ENCODE results near the gene COL27A1. TPM values are rescaled to one million over a fixed set of nuclear protein-coding genes. Genes with fewer than 3 reads are reported as not detected.
A peak's percentile ranks its signal among the peaks of the same experiment; 100 is the strongest.

Gene COL27A1
- total and polyA plus RNA-seq, 2 donors (not counting 3 experiments of a cell fraction or from before 2014, with no cell fraction given), result 14.7 to 49.1 TPM

DNA sequence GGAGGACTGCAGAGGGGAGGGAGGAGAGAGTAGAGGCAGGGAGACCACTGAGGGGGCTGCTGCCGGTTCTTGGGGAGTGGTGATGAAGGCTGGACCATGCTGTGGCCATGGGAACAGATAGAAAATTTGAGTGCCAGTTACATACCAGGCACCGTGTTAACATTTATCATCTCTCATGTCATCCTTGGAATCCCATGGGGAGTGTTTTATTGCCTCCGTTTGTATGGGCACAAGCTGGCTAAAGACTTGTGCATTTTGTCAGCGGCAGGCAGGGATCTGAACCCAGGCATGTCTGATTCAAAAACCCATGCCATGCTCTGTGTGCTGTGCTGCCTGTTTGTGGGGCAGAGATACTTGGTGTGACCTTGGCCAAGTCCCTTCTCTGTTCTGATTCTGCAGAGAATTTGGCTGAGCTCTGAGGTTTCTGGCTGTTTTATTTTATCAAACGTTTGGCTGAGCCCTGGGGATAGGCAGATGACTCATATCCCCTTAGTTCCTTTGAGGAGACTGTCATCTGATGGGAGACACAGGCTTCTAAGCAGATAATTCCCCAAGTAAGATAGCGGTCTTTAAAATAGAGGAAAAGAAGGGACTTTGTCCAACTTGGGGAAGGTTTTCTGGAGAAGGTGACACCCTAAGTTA lies 22.2 kb downstream of the COL27A1 start:
- TF ChIP-seq EZH2 (IDR thresholded peaks at IDR 0.05; ENCODE audit: borderline replicate concordance, low read depth, low read length, severe bottlenecking), result no peak
- peak; percentile 47 for TF ChIP-seq JUN (IDR thresholded peaks at IDR 0.05; ENCODE audit: borderline replicate concordance, insufficient read depth, insufficient read length, low read depth)
- peak; percentile 23 for TF ChIP-seq GATA2 (IDR thresholded peaks at IDR 0.05; ENCODE audit: insufficient read depth, insufficient read length, low read depth, low read length)
- TF ChIP-seq POLR2A (IDR thresholded peaks at IDR 0.05; ENCODE audit: low read depth, low read length), result no peak
- no peak overlapping the region for H3K4me2 ChIP-seq (ENCODE audit: insufficient read depth, low read length)
- ChIA-PET POLR2A (no interaction called here), CTCF (interaction anchor here (0.6 to 3.4 kb wide), 9 partner anchors 9 to 113 kb away, joined by 3 to 19 read pairs (median 4); partner anchors contain the start of gene COL27A1)
- FAIRE-seq, result peak; percentile 79
- no peaks in the 10 kb centered on the region for H4K20me1 ChIP-seq (replicated peaks; ENCODE audit: control insufficient read depth, extremely low read depth, insufficient read depth, low read length)
- no TSS peak for BruUV-seq (replicated peaks)
- no peak overlapping the region for H2AFZ ChIP-seq (ENCODE audit: low read depth, low read length)
- peak; percentile 33 for DNase-seq (ENCODE audit: low read depth, low spot score)
- H3K9ac ChIP-seq (replicated peaks; ENCODE audit: extremely low read depth, insufficient read depth, low read length), result no peak overlapping the region
- H3K4me1 ChIP-seq (ENCODE audit: control insufficient read depth, extremely low read depth, insufficient read depth, low read length), result peaks cover 24% of the 10 kb centered on the region
- no peak overlapping the region for H3K27ac ChIP-seq (ENCODE audit: insufficient read depth, low read depth, low read length)
- dilution Hi-C loops (cut with MboI; ENCODE audit: extremely low pct_ligation_motif_present, low sequenced_read_pairs), result no loop called here
- no peak overlapping the region for H3K4me3 ChIP-seq (replicated peaks in 1 of 3; ENCODE audit: insufficient read depth in 1 of 3, low read depth in 1 of 3, low read length in 3 of 3)
- H3K9me1 ChIP-seq (replicated peaks; ENCODE audit: control insufficient read depth, extremely low read depth, insufficient read depth, low read length), result no peaks in the 10 kb centered on the region
- intact Hi-C loops (cut with micrococcal nuclease), result loop anchor here (2.0 kb wide), 1 partner anchor 21 kb away; no protein-coding TSS in a partner anchor
- H3K79me2 ChIP-seq (ENCODE audit: control insufficient read depth, insufficient read depth, low read length), result no peaks in the 10 kb centered on the region
- H3K36me3 ChIP-seq (ENCODE audit: control insufficient read depth in 2 of 2, extremely low read depth in 1 of 2, insufficient read depth in 2 of 2, low read length in 2 of 2), result no peaks in the 10 kb centered on the region
- H3K9me3 ChIP-seq (replicated peaks; ENCODE audit: control insufficient read depth, insufficient read depth, low read length), result no peaks in the 10 kb centered on the region
- no peaks in the 10 kb centered on the region for H3K27me3 ChIP-seq (ENCODE audit: control insufficient read depth in 2 of 2, insufficient read depth in 2 of 2, low read length in 2 of 2)

DNA sequence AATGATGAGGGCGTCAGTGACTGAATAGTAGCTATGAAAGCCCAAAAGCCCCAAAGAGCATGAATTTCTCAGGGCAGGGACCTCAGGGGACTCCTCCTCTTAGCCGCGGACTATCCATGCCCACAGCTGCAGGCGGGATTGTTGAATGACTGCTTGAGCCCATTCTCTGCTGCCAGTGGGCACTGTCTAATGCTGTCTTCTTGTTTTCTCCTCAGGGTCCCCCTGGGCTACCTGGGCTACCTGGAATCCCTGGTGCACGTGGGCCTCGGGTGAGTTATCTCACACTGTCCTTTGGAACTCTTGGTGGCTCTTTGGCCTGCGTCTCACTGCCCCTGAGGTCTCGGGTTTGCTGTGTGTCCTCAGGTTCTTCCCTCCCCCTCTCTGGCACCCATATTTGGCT lies 22.7 kb downstream of the COL27A1 start:
- POLR2A ChIA-PET, result no interaction called here
- no peak overlapping the region for H2AFZ ChIP-seq (ENCODE audit: low read depth, low read length)
- no peaks in the 10 kb centered on the region for H3K79me2 ChIP-seq (ENCODE audit: control insufficient read depth, insufficient read depth, low read length)
- DNase-seq (ENCODE audit: low read depth, low spot score), result no peak
- no peaks in the 10 kb centered on the region for H3K9me3 ChIP-seq (replicated peaks; ENCODE audit: control insufficient read depth, insufficient read depth, low read length)
- FAIRE-seq, result no peak
- H3K27ac ChIP-seq (ENCODE audit: insufficient read depth, low read depth, low read length), result no peak overlapping the region
- H3K9ac ChIP-seq (replicated peaks; ENCODE audit: extremely low read depth, insufficient read depth, low read length), result no peak overlapping the region
- no TSS peak for BruUV-seq (replicated peaks)
- no peaks in the 10 kb centered on the region for H3K27me3 ChIP-seq (ENCODE audit: control insufficient read depth in 2 of 2, insufficient read depth in 2 of 2, low read length in 2 of 2)
- peaks cover 24% of the 10 kb centered on the region for H3K4me1 ChIP-seq (ENCODE audit: control insufficient read depth, extremely low read depth, insufficient read depth, low read length)
- intact Hi-C loops (cut with micrococcal nuclease), result no loop called here
- no peak overlapping the region for H3K4me2 ChIP-seq (ENCODE audit: insufficient read depth, low read length)
- H3K4me3 ChIP-seq (replicated peaks in 1 of 3; ENCODE audit: insufficient read depth in 1 of 3, low read depth in 1 of 3, low read length in 3 of 3), result no peak overlapping the region
- H3K9me1 ChIP-seq (replicated peaks; ENCODE audit: control insufficient read depth, extremely low read depth, insufficient read depth, low read length), result no peaks in the 10 kb centered on the region
- H3K36me3 ChIP-seq (ENCODE audit: control insufficient read depth in 2 of 2, extremely low read depth in 1 of 2, insufficient read depth in 2 of 2, low read length in 2 of 2), result no peaks in the 10 kb centered on the region
- CTCF ChIA-PET, result interaction anchor here (0.6 to 3.4 kb wide), 6 partner anchors 8 to 113 kb away, joined by 3 to 19 read pairs (median 6); partner anchors contain the start of gene COL27A1
- TF ChIP-seq FOS (IDR thresholded peaks at IDR 0.05; ENCODE audit: borderline replicate concordance, insufficient read depth, low read length) (no peak), POLR2A (IDR thresholded peaks at IDR 0.05; ENCODE audit: low read depth, low read length) (no peak), EZH2 (IDR thresholded peaks at IDR 0.05; ENCODE audit: borderline replicate concordance, low read depth, low read length, severe bottlenecking) (no peak), MYC (IDR thresholded peaks at IDR 0.05; ENCODE audit: low read depth, low read length) (no peak), JUN (IDR thresholded peaks at IDR 0.05; ENCODE audit: borderline replicate concordance, insufficient read depth, insufficient read length, low read depth) (no peak), GATA2 (IDR thresholded peaks at IDR 0.05; ENCODE audit: insufficient read depth, insufficient read length, low read depth, low read length) (no peak), POLR2AphosphoS5 (IDR thresholded peaks at IDR 0.05; ENCODE audit: insufficient read depth, low read depth, low read length) (no peak)
- TF ChIP-seq, protein P1, sequence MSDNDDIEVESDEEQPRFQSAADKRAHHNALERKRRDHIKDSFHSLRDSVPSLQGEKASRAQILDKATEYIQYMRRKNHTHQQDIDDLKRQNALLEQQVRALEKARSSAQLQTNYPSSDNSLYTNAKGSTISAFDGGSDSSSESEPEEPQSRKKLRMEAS (IDR thresholded peaks at IDR 0.05; ENCODE audit: insufficient read depth, insufficient read length), result no peak
- TF ChIP-seq, protein P2, sequence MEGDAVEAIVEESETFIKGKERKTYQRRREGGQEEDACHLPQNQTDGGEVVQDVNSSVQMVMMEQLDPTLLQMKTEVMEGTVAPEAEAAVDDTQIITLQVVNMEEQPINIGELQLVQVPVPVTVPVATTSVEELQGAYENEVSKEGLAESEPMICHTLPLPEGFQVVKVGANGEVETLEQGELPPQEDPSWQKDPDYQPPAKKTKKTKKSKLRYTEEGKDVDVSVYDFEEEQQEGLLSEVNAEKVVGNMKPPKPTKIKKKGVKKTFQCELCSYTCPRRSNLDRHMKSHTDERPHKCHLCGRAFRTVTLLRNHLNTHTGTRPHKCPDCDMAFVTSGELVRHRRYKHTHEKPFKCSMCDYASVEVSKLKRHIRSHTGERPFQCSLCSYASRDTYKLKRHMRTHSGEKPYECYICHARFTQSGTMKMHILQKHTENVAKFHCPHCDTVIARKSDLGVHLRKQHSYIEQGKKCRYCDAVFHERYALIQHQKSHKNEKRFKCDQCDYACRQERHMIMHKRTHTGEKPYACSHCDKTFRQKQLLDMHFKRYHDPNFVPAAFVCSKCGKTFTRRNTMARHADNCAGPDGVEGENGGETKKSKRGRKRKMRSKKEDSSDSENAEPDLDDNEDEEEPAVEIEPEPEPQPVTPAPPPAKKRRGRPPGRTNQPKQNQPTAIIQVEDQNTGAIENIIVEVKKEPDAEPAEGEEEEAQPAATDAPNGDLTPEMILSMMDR (IDR thresholded peaks at IDR 0.05; ENCODE audit: extremely low read depth in 1 of 2, insufficient read depth in 1 of 2, low read depth in 1 of 2, low read length in 2 of 2), result no peak
- no peaks in the 10 kb centered on the region for H4K20me1 ChIP-seq (replicated peaks; ENCODE audit: control insufficient read depth, extremely low read depth, insufficient read depth, low read length)
- dilution Hi-C loops (cut with MboI; ENCODE audit: extremely low pct_ligation_motif_present, low sequenced_read_pairs), result no loop called here

Measured in endothelial cell of umbilical vein (primary cell).